Esophagus squamous epithelium (tissue), 5 donors: ENCODE results near the gene BMP2. TPM values are rescaled to one million over a fixed set of nuclear protein-coding genes. Genes with fewer than 3 reads are reported as not detected.

Experiments
- DNase-seq: peaks from one replicate; lab custom pipeline; 2025; lab: John Stamatoyannopoulos, UW
- H3K27ac ChIP-seq, 4 donors: fragments of 200-600 bp; sonication (generic); one replicate each; pipeline ENCODE4 v1.5.1; 2016 to 2019; ENCODE audit warnings: mild to moderate bottlenecking in 1 of 4
- H3K27me3 ChIP-seq, 4 donors: fragments of 200-600 bp; sonication (generic); 1 replicate in 3 of 4; 2 replicates in 1 of 4; pipeline versions ENCODE4 v1.5.1 to v1.6.0; 2017 to 2021; ENCODE audit warnings: antibody characterized with exemption in 1 of 4
- H3K36me3 ChIP-seq, 3 donors: fragments of 200-600 bp; sonication (generic); one replicate each; pipeline ENCODE4 v1.5.1; 2016 to 2019
- H3K4me1 ChIP-seq, 3 donors: fragments of 200-600 bp; sonication (generic); one replicate each; pipeline ENCODE4 v1.5.1; 2017 to 2019
- H3K4me3 ChIP-seq, 4 donors: fragments of 200-600 bp; sonication (generic); 1 replicate in 3 of 4; 2 replicates in 1 of 4; pipeline ENCODE4 v1.5.1; 2016 to 2019; ENCODE audit warnings: mild to moderate bottlenecking in 2 of 4, moderate library complexity in 1 of 4
- H3K9me3 ChIP-seq, 3 donors: fragments of 200-600 bp; sonication (generic); one replicate each; pipeline ENCODE4 v1.5.1; 2016 to 2019
- POLR2A ChIP-seq, 4 donors: fragments of 450-650 bp; IDR thresholded peaks; one replicate each; pipeline ENCODE4 v1.6.1; 2017; ENCODE audit warnings: antibody characterized with exemption in 4 of 4, mild to moderate bottlenecking in 4 of 4, moderate library complexity in 3 of 4
- WGBS, 2 donors: methylation state at CpG; one replicate each; pipeline ENCODE4 v1.1.5; 2018; 5-methylcytosine and 5-hydroxymethylcytosine counted together
- intact Hi-C: fragments of 100-400 bp; cut with DNase I; formaldehyde crosslinking; loops from one replicate; pipeline ENCODE4 v1.15.0; 2022
- total RNA-seq, 4 donors: library from RNA; depleted of rRNA; stranded (reverse); fragments of >200 nt; gene quantifications; one replicate each; pipeline ENCODE4 v1.1.0, GENCODE V29; 2016
- TF ChIP-seq, protein P1 (sequence below), 6 experiments: fragments of 450-650 bp in 4 of 6; fragments of 200-600 bp in 2 of 6; sonication (generic) in 2 of 6; IDR thresholded peaks; one replicate each; pipeline ENCODE4 v1.5.1; 2016 to 2019; ENCODE audit warnings: antibody characterized with exemption in 6 of 6, mild to moderate bottlenecking in 4 of 6, moderate library complexity in 4 of 6
- donor health status: DM: yes; HTN: yes; CAD: no.

BMP2 gene
- total RNA-seq, 4 donors from 2014 or later, result 3.5 to 7.6 (median 5.4) TPM

DNA sequence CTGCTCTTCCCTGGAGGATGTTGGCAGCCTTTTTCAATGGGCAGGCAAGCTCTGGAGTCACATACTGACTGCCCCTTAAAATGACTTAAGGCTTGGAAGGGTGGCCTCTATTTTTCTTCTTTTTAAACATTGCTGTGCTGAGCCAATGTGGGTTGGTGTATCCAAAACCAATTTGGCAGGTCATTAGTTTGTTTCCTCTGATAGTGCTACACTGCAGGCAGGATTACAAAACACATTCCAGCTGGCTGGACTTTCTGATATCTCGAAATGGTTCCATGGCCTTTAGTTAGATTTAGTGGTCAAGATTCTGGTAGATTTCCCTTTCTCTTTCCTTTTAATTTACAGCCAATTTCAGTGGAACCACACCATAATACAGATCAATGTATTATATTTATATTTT lies 28.1 kb upstream of the BMP2 start:
- intact Hi-C loops, result no loop called here
- H3K4me1 ChIP-seq, result no peaks in the 10 kb centered on the region
- 59 to 61% methylated on average over 1 of the region's 1 CpG for WGBS, 2 donors
- no peak for DNase-seq
- peaks cover 0 to 3% (median 0%) of the 10 kb centered on the region in 3 donors for H3K9me3 ChIP-seq
- no peak overlapping the region for H3K4me3 ChIP-seq
- TF ChIP-seq, protein P1, sequence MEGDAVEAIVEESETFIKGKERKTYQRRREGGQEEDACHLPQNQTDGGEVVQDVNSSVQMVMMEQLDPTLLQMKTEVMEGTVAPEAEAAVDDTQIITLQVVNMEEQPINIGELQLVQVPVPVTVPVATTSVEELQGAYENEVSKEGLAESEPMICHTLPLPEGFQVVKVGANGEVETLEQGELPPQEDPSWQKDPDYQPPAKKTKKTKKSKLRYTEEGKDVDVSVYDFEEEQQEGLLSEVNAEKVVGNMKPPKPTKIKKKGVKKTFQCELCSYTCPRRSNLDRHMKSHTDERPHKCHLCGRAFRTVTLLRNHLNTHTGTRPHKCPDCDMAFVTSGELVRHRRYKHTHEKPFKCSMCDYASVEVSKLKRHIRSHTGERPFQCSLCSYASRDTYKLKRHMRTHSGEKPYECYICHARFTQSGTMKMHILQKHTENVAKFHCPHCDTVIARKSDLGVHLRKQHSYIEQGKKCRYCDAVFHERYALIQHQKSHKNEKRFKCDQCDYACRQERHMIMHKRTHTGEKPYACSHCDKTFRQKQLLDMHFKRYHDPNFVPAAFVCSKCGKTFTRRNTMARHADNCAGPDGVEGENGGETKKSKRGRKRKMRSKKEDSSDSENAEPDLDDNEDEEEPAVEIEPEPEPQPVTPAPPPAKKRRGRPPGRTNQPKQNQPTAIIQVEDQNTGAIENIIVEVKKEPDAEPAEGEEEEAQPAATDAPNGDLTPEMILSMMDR (IDR thresholded peaks at IDR 0.05), result no peak
- TF ChIP-seq POLR2A (IDR thresholded peaks at IDR 0.05), result no peak
- no peak overlapping the region for H3K27ac ChIP-seq
- no peaks in the 10 kb centered on the region for H3K27me3 ChIP-seq
- no peaks in the 10 kb centered on the region for H3K36me3 ChIP-seq

DNA sequence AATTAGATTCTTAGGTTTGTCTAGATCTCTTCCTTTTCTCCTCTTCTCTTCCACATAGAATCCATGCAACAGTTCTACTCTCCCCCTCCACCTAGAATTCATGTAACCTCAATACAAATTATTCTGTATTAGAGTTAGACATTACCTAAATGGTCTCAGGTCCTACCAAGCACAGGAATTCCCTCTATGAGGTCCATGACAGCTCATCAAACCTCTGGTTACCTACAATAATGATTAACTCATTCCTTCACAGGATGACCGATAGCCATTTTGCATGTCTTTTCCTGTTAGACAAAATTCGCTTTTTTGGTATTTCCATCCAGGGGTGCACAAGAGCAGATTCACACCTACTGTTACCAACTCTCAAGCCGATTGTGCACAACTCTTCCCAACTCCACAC lies 27.4 kb upstream of the BMP2 start:
- H3K4me3 ChIP-seq, result no peak overlapping the region
- H3K27me3 ChIP-seq, result no peaks in the 10 kb centered on the region
- intact Hi-C loops, result no loop called here
- H3K9me3 ChIP-seq, result no peaks in the 10 kb centered on the region
- H3K27ac ChIP-seq, result no peak overlapping the region
- no peaks in the 10 kb centered on the region for H3K4me1 ChIP-seq
- H3K36me3 ChIP-seq, result no peaks in the 10 kb centered on the region
- TF ChIP-seq, protein P1 (IDR thresholded peaks at IDR 0.05), result no peak
- no peak for TF ChIP-seq POLR2A (IDR thresholded peaks at IDR 0.05)
- WGBS, 2 donors, result 80 to 93% methylated on average over 3 of the region's 3 CpGs
- no peak for DNase-seq

DNA sequence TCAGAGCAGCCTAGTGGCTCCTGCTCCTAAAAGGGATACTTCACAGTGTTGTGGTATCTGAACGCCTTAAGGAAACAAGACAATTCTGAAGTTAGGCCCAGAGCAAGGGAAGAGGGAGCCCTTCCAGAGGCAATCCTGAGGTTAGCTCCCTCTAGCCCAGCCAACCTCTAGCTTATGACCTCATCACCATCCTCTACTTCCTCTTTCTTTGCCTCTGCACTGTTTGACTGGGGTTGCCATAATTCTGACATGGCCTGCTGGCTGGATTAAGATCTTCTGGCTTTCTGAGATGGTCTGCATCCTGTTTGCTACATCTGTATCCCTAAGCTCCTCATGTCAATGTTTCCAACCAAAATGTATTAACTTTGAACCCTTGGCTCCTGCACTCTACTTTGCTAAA lies 23.3 kb upstream of the BMP2 start:
- Histone ChIP-seq H3K4me3 (no peak overlapping the region), H3K4me1 (no peaks in the 10 kb centered on the region), H3K36me3 (no peaks in the 10 kb centered on the region), H3K27me3 (no peaks in the 10 kb centered on the region), H3K27ac (no peak overlapping the region), H3K9me3 (no peaks in the 10 kb centered on the region)
- intact Hi-C loops, result no loop called here
- 60 to 85% methylated on average over 1 of the region's 1 CpG for WGBS, 2 donors
- DNase-seq, result no peak
- TF ChIP-seq POLR2A (IDR thresholded peaks at IDR 0.05), result no peak
- TF ChIP-seq, protein P1 (IDR thresholded peaks at IDR 0.05), result no peak

DNA sequence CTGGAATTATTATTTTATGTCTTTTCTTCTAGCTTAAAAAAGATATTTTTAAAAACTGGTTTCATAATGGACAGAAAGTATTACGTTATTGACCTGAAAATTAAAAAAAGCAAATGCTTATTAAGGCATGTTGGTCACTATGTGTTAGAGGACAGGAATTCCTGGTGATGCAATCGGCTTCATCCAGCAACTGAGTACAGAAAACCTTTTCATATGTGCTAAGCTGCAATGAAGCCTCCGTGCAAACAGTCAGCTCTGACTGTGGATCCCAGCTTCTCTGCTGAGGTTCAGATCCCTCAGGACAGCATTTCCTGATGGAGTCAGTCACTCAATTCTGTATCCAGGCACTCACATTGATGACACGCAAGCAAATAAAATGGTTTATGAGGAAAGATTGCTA lies 22.7 kb upstream of the BMP2 start:
- TF ChIP-seq, protein P1 (IDR thresholded peaks at IDR 0.05), result no peak
- TF ChIP-seq POLR2A (IDR thresholded peaks at IDR 0.05), result no peak
- Histone ChIP-seq H3K9me3 (no peaks in the 10 kb centered on the region), H3K27me3 (no peaks in the 10 kb centered on the region), H3K27ac (no peak overlapping the region), H3K4me3 (no peak overlapping the region), H3K36me3 (no peaks in the 10 kb centered on the region), H3K4me1 (no peaks in the 10 kb centered on the region)
- 79 to 86% methylated on average over 4 of the region's 4 CpGs for WGBS, 2 donors
- intact Hi-C loops, result no loop called here
- DNase-seq, result no peak

DNA sequence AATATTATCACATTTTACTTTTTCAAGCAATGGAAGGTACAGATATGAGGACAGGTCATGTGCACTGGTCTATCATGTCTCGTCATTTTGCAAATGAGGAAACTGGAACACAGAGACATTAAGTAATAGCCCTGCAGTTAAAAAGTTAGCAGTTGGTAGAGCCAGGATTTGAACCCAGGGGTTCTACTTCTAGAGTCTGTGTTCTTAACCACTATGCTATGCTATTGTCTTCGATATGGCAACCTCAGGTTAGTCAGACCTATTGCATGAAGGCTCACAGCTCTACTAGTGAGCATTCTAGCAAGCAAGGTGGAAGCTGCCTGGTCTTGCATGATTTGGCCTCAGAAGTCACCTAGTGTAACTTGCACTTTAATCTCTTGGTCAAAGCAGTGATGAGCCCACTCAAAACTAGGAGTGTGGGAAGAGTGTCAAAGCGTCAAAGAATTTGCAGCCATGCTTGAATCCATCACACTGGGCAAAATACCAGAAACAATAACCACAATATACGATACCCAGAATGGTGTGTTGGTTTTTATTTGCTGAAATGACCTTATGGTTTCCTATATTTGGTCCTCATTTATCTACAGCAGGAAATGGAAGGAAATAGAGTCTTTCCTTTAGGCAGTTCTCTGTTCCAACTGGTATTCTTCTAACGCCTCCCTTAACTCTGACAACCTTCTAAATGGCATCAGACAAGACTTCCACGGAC lies 20.4 kb upstream of the BMP2 start:
- Histone ChIP-seq H3K9me3 (no peaks in the 10 kb centered on the region), H3K36me3 (no peaks in the 10 kb centered on the region), H3K27me3 (no peaks in the 10 kb centered on the region), H3K4me3 (no peak overlapping the region), H3K4me1 (no peaks in the 10 kb centered on the region), H3K27ac (no peak overlapping the region)
- DNase-seq, result no peak
- TF ChIP-seq POLR2A (IDR thresholded peaks at IDR 0.05), result no peak
- TF ChIP-seq, protein P1 (IDR thresholded peaks at IDR 0.05), result no peak
- intact Hi-C loops, result no loop called here
- WGBS, 2 donors, result 55 to 66% methylated on average over 5 to 6 of the region's 6 CpGs
